CD14-positive monocyte (primary cell): Measurements from ENCODE around the gene RNF31. TPM values are rescaled to one million over a fixed set of nuclear protein-coding genes. Genes with fewer than 3 reads are reported as not detected.

ENCODE experiments used
- DNase-seq, 3 donors: peaks; one replicate each; pipeline ENCODE4 v3.0.0-alpha.2; 2011 to 2022
- H2AFZ ChIP-seq: 2 replicates; pipeline ENCODE4 v1.6.0; 2012; ENCODE audit warnings: mild to moderate bottlenecking, low read depth, low read length, inconsistent platforms; ENCODE audit not compliant: insufficient read depth, poor library complexity, severe bottlenecking
- H3K27ac ChIP-seq, 2 donors: 1 replicate in 1 of 2; 2 replicates in 1 of 2; pipeline ENCODE4 v1.5.1; 2012 to 2013; ENCODE audit warnings: low read length in 2 of 2, control low read depth in 1 of 2, inconsistent platforms in 1 of 2, low read depth in 1 of 2, mild to moderate bottlenecking in 1 of 2
- H3K27me3 ChIP-seq, 2 donors: one replicate each; pipeline versions ENCODE4 v1.6.0 to v1.6.1; 2011 to 2013; ENCODE audit warnings: low read length in 2 of 2; ENCODE audit not compliant: control insufficient read depth in 2 of 2, insufficient read depth in 2 of 2
- H3K36me3 ChIP-seq, 2 donors: replicated peaks in 1 of 2; 1 replicate in 1 of 2; 2 replicates in 1 of 2; pipeline versions ENCODE4 v1.5.1 to v1.6.1; 2012 to 2013; ENCODE audit warnings: low read length in 2 of 2, control low read depth in 1 of 2, inconsistent platforms in 1 of 2, mild to moderate bottlenecking in 1 of 2; ENCODE audit not compliant: insufficient read depth in 2 of 2, control insufficient read depth in 1 of 2
- H3K4me1 ChIP-seq, 2 donors: 1 replicate in 1 of 2; 2 replicates in 1 of 2; pipeline versions ENCODE4 v1.5.1 to v1.6.1; 2012 to 2013; ENCODE audit warnings: low read length in 2 of 2, control low read depth in 1 of 2, inconsistent platforms in 1 of 2, mild to moderate bottlenecking in 1 of 2, moderate library complexity in 1 of 2; ENCODE audit not compliant: insufficient read depth in 2 of 2, control insufficient read depth in 1 of 2
- H3K4me2 ChIP-seq: replicated peaks from 2 replicates; pipeline ENCODE3; 2012; ENCODE audit warnings: low read length, moderate library complexity, mild to moderate bottlenecking; ENCODE audit not compliant: poor library complexity, severe bottlenecking; ENCODE audit errors: extremely low read depth
- H3K4me3 ChIP-seq, 3 experiments: fragments of 200-600 bp in 1 of 3; sonication (generic) in 1 of 3; replicated peaks in 1 of 3; 1 replicate in 2 of 3; 2 replicates in 1 of 3; pipeline ENCODE4 v1.5.1; 2011 to 2013; ENCODE audit warnings: low read length in 3 of 3, mild to moderate bottlenecking in 3 of 3, control low read depth in 2 of 3, low read depth in 2 of 3, inconsistent platforms in 1 of 3, moderate library complexity in 1 of 3
- H3K79me2 ChIP-seq: 2 replicates; pipeline ENCODE4 v1.6.0; 2012; ENCODE audit warnings: mild to moderate bottlenecking, control low read depth, inconsistent platforms, low read length, moderate library complexity; ENCODE audit not compliant: insufficient read depth
- H3K9ac ChIP-seq: 2 replicates; pipeline ENCODE4 v1.6.0; 2017; ENCODE audit warnings: low read length, mild to moderate bottlenecking; ENCODE audit not compliant: insufficient read depth, poor library complexity, severe bottlenecking
- H3K9me3 ChIP-seq, 2 donors: replicated peaks in 1 of 2; 1 replicate in 1 of 2; 2 replicates in 1 of 2; pipeline versions ENCODE4 v1.5.1 to v1.6.1; 2012 to 2013; ENCODE audit warnings: low read length in 2 of 2, control low read depth in 1 of 2; ENCODE audit not compliant: control insufficient read depth in 1 of 2, insufficient read depth in 1 of 2
- H4K20me1 ChIP-seq: 2 replicates; pipeline ENCODE4 v1.6.0; 2012; ENCODE audit warnings: mild to moderate bottlenecking, low read length, control low read depth, moderate library complexity; ENCODE audit not compliant: insufficient read depth
- H3K27ac Mint-ChIP-seq, 7 donors: one replicate each; pipeline ENCODE4 v1.8.0; 2020; ENCODE audit warnings: mild to moderate bottlenecking in 7 of 7, mixed read lengths in 7 of 7, moderate library complexity in 6 of 7, inconsistent platforms in 2 of 7
- H3K27me3 Mint-ChIP-seq, 3 donors: one replicate each; pipeline ENCODE4 v1.8.0; 2021 to 2022; ENCODE audit warnings: low read depth in 3 of 3, mild to moderate bottlenecking in 3 of 3, mixed read lengths in 3 of 3, moderate library complexity in 3 of 3, inconsistent platforms in 1 of 3
- H3K36me3 Mint-ChIP-seq, 2 donors: one replicate each; pipeline ENCODE4 v1.8.0; 2020; ENCODE audit warnings: mixed read lengths in 2 of 2, inconsistent platforms in 1 of 2, mild to moderate bottlenecking in 1 of 2
- H3K4me1 Mint-ChIP-seq: one replicate; pipeline ENCODE4 v1.8.0; 2020; ENCODE audit warnings: mild to moderate bottlenecking, mixed read lengths
- H3K4me3 Mint-ChIP-seq, 2 donors: one replicate each; pipeline ENCODE4 v1.8.0; 2020; ENCODE audit warnings: mild to moderate bottlenecking in 2 of 2, mixed read lengths in 2 of 2, moderate library complexity in 1 of 2
- H3K9me3 Mint-ChIP-seq, 7 donors: one replicate each; pipeline ENCODE4 v1.8.0; 2020 to 2022; ENCODE audit warnings: mixed read lengths in 7 of 7, mild to moderate bottlenecking in 6 of 7, moderate library complexity in 6 of 7, inconsistent platforms in 2 of 7
- WGBS: methylation state at CpG from one replicate; pipeline ENCODE4 v1.1.5; 2013; ENCODE audit warnings: missing lambda C conversion rate; ENCODE audit not compliant: insufficient coverage; 5-methylcytosine and 5-hydroxymethylcytosine counted together
- intact Hi-C, 2 donors: fragments of 100-400 bp; cut with micrococcal nuclease; formaldehyde crosslinking; loops; one replicate each; pipeline versions ENCODE4 v1.15.0 to v1.15.1; 2023
- polyA plus RNA-seq, 3 donors: library from polyadenylated mRNA; depleted of rRNA in 1 of 3; unstranded in 2 of 3; stranded (reverse) in 1 of 3; fragments of 300-500 nt in 2 of 3; fragments of >200 nt in 1 of 3; fragmentation: Illumina TruSeq in 2 of 3; gene quantifications; 1 replicate in 2 of 3; 2 replicates in 1 of 3; pipeline ENCODE4 v1.2.3, GENCODE V29; 2012 to 2021
- TF ChIP-seq, protein P1 (sequence below): fragments of 200-600 bp; IDR thresholded peaks from one replicate; pipeline ENCODE4 v1.8.0; 2022; ENCODE audit warnings: antibody characterized with exemption, mild to moderate bottlenecking

RNF31 gene
- polyA plus RNA-seq, 3 donors, result 30.7 to 63.2 (median 36.8) TPM

DNA sequence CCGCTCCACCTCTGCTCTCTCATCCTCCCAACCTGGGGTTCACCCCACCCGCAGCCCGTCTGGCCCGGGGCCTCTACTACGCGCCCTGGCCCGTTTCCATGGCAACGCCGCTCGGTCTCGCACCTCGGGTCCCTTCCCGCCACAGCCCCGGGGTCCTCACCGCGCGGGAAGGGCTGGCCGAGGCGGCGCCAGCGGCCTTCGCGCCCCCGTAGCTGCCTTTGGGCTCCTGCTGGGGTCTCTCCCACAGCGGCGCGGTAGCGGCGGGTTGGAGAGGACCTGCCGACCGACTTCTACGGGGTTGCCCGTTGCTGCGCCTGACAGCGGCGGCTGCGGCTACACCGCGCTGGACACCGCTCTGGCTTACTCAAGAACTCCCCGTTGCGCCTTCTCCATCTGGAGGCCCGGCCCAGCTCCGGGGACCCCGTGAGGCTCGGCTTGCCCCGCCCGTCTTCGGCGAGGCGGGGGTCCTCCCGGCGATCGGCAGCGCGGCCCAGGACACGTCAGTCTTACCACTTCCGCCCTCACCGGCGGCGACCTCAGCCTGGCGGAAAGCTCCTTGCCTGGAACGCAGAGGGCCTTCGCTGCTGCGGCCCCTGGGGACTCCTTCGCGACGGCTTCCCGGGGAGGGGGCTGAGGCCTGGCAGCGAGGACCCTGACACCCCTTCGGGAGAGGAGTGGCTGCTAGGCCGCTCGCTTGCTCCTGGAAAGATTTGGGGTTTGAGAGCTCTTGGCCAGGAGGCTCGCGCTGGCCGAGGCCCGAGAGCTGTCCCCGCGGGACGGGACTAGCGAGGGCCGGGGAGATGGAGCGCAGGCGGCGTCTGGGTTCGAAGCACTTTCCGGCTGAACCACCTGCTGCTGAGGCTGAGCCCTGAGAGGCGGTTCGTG is 48.1 kb downstream of the RNF31 start, which contains the start of gene TM9SF1:
Gene TM9SF1 (minus strand): TSS at position 256 of the 885 bp plus-strand sequence. CDS start 422 bp downstream, outside the sequence.
- Mint-ChIP-seq H3K4me3 (peak within 1 kb of the TSS; percentile 95 to 97), H3K9me3 (peaks cover 0 to 6% (median 4%) of the 10 kb centered on the region in 7 donors), H3K27me3 (no peaks in the 10 kb centered on the region), H3K36me3 (peaks cover 37 to 50% of the 10 kb centered on the region in 2 donors), H3K27ac (peak within 1 kb of the TSS; percentile 94 to 97 (median 96)), H3K4me1 (peaks cover 42% of the 10 kb centered on the region)
- peaks cover 63% of the 10 kb centered on the region for H3K79me2 ChIP-seq
- TF ChIP-seq, protein P1, sequence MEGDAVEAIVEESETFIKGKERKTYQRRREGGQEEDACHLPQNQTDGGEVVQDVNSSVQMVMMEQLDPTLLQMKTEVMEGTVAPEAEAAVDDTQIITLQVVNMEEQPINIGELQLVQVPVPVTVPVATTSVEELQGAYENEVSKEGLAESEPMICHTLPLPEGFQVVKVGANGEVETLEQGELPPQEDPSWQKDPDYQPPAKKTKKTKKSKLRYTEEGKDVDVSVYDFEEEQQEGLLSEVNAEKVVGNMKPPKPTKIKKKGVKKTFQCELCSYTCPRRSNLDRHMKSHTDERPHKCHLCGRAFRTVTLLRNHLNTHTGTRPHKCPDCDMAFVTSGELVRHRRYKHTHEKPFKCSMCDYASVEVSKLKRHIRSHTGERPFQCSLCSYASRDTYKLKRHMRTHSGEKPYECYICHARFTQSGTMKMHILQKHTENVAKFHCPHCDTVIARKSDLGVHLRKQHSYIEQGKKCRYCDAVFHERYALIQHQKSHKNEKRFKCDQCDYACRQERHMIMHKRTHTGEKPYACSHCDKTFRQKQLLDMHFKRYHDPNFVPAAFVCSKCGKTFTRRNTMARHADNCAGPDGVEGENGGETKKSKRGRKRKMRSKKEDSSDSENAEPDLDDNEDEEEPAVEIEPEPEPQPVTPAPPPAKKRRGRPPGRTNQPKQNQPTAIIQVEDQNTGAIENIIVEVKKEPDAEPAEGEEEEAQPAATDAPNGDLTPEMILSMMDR, result no peak
- no peaks in the 10 kb centered on the region for H4K20me1 ChIP-seq
- WGBS, result under 1% methylated on average over 88 of the region's 89 CpGs
- H3K27ac ChIP-seq, result peak within 1 kb of the TSS; percentile 77 to 94
- no peaks in the 10 kb centered on the region for H3K9me3 ChIP-seq
- intact Hi-C loops, result loop anchor here (5.0 kb wide), 1 partner anchor 37 kb away; the partner anchor contains the start of genes GMPR2 (in 2 of the 2) and NEDD8 (in 2 of the 2)
- peaks cover 23 to 31% of the 10 kb centered on the region in 2 donors for H3K4me1 ChIP-seq
- peak; percentile 77 to 87 (median 83) for DNase-seq
- peak within 1 kb of the TSS; percentile 97 for H3K9ac ChIP-seq
- peak within 1 kb of the TSS; percentile 92 for H2AFZ ChIP-seq
- peak within 1 kb of the TSS; percentile 79 to 87 (median 86) for H3K4me3 ChIP-seq
- peaks cover 21 to 25% of the 10 kb centered on the region in 2 donors for H3K36me3 ChIP-seq
- peak within 1 kb of the TSS; percentile 74 for H3K4me2 ChIP-seq
- no peaks in the 10 kb centered on the region for H3K27me3 ChIP-seq
